ENCODE results near the gene LSM6. TPM values are rescaled to one million over a fixed set of nuclear protein-coding genes. Genes with fewer than 3 reads are reported as not detected.

The LSM6 gene
- total RNA-seq, 2 experiments from 2014 or later = 62.9 to 65.8 TPM

- DNase-seq = no peak
- peaks cover 6% of the 10 kb centered on the region for H3K9me3 Mint-ChIP-seq
- CTCF ChIA-PET = interaction anchor here (1.9 kb wide), 1 partner anchor 10 kb away, joined by 10 read pairs; no protein-coding TSS in a partner anchor
- no peaks in the 10 kb centered on the region for H3K4me1 Mint-ChIP-seq (ENCODE audit: low read depth)
- H3K4me3 Mint-ChIP-seq = no peak overlapping the region
- intact Hi-C loops (cut with micrococcal nuclease) = no loop called here
- H3K27ac Mint-ChIP-seq = no peak overlapping the region
- no peaks in the 10 kb centered on the region for H3K36me3 Mint-ChIP-seq (ENCODE audit: low read depth)
- peaks cover 1% of the 10 kb centered on the region for H3K27me3 Mint-ChIP-seq (ENCODE audit: low read depth)
These were observed 56.7 kb downstream of the LSM6 start for GRCh38 chr4:146232131-146232722.

- peaks cover 1% of the 10 kb centered on the region for H3K27me3 Mint-ChIP-seq (ENCODE audit: low read depth)
- H3K4me1 Mint-ChIP-seq (ENCODE audit: low read depth) = no peaks in the 10 kb centered on the region
- H3K4me3 Mint-ChIP-seq = no peak overlapping the region
- intact Hi-C loops (cut with micrococcal nuclease) = no loop called here
- no peaks in the 10 kb centered on the region for H3K36me3 Mint-ChIP-seq (ENCODE audit: low read depth)
- CTCF ChIA-PET = no interaction called here
- H3K27ac Mint-ChIP-seq = no peak overlapping the region
- no peak for DNase-seq
- H3K9me3 Mint-ChIP-seq = peaks cover 6% of the 10 kb centered on the region
These were observed 60.2 kb downstream of the LSM6 start for GRCh38 chr4:146235654-146236177.

- H3K36me3 Mint-ChIP-seq (ENCODE audit: low read depth) = no peaks in the 10 kb centered on the region
- H3K4me3 Mint-ChIP-seq = no peak overlapping the region
- H3K4me1 Mint-ChIP-seq (ENCODE audit: low read depth) = no peaks in the 10 kb centered on the region
- intact Hi-C loops (cut with micrococcal nuclease) = no loop called here
- H3K27me3 Mint-ChIP-seq (ENCODE audit: low read depth) = peaks cover 1% of the 10 kb centered on the region
- no peak overlapping the region for H3K27ac Mint-ChIP-seq
- DNase-seq = no peak
- CTCF ChIA-PET = no interaction called here
- H3K9me3 Mint-ChIP-seq = peaks cover 6% of the 10 kb centered on the region
These were observed 60.7 kb downstream of the LSM6 start for GRCh38 chr4:146236216-146236615.

- no peak overlapping the region for H3K4me3 Mint-ChIP-seq
These were observed 61.6 kb downstream of the LSM6 start for GRCh38 chr4:146237092-146237491.

GRCh38 chr4:146238107-146238506, 62.6 kb downstream of the LSM6 start:
- Mint-ChIP-seq H3K9me3 (no peaks in the 10 kb centered on the region), H3K4me1 (ENCODE audit: low read depth) (peaks cover 9% of the 10 kb centered on the region), H3K27ac (no peak overlapping the region), H3K27me3 (ENCODE audit: low read depth) (peaks cover 4% of the 10 kb centered on the region), H3K4me3 (no peak overlapping the region), H3K36me3 (ENCODE audit: low read depth) (no peaks in the 10 kb centered on the region)
- no peak for DNase-seq
- intact Hi-C loops (cut with micrococcal nuclease) = no loop called here
- CTCF ChIA-PET = no interaction called here

More at GRCh38 chr4:146237092-146237491, 61.6 kb downstream of the LSM6 start:
- Mint-ChIP-seq H3K4me1 (ENCODE audit: low read depth) (peaks cover 3% of the 10 kb centered on the region), H3K36me3 (ENCODE audit: low read depth) (no peaks in the 10 kb centered on the region), H3K27ac (no peak overlapping the region), H3K9me3 (peaks cover 3% of the 10 kb centered on the region), H3K27me3 (ENCODE audit: low read depth) (peaks cover 4% of the 10 kb centered on the region)
- intact Hi-C loops (cut with micrococcal nuclease) = no loop called here
- CTCF ChIA-PET = no interaction called here
- DNase-seq = no peak

Other genes starting within 250 kb of the LSM6 start
- gene ZNF827, start 236.9 kb upstream of the LSM6 start, total RNA-seq = 10 to 100 TPM; 15.6 to 17.5 TPM
- gene REELD1, start 38.8 kb downstream of the LSM6 start, total RNA-seq = not detected